Coronary artery (tissue), 2 donors: ENCODE data around the gene MAN1A1.
A peak's percentile ranks its signal among the peaks of the same experiment; 100 is the strongest.

ENCODE experiments used
- DNase-seq: peaks from one replicate; pipeline ENCODE4 v3.0.0-alpha.2; 2017; ENCODE audit warnings: low spot score
- H3K27ac ChIP-seq, 2 donors: fragments of 200-600 bp; sonication (generic); one replicate each; pipeline ENCODE4 v1.5.1; 2016 to 2019
- H3K4me3 ChIP-seq: fragments of 200-600 bp; sonication (generic); 2 replicates; pipeline ENCODE4 v1.5.1; 2016; ENCODE audit warnings: mild to moderate bottlenecking, moderate library complexity
- TF ChIP-seq, protein P1 (sequence below): fragments of 200-600 bp; sonication (generic); IDR thresholded peaks from one replicate; pipeline ENCODE4 v1.5.1; 2019; ENCODE audit warnings: antibody characterized with exemption

MAN1A1 gene

DNA sequence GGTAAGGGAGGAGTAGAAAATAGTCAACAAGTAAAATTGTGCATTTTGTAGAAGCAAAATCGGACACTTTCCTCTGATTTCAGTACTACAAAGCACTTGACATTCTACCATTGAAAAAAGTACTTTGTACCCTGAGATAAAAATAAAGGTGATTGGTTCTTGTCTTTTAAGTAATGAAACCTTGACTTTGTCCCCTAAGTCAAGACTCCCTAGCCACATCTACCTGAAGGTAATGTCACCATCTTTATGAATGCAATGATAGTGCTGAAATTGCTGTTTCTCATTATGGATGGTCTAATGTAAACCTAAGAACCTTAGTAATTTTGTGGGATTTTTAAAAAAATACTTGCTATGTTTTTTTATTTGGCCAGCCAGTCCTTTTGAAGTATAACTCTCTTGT, 2.4 kb upstream of the MAN1A1 start:
- TF ChIP-seq, protein P1, sequence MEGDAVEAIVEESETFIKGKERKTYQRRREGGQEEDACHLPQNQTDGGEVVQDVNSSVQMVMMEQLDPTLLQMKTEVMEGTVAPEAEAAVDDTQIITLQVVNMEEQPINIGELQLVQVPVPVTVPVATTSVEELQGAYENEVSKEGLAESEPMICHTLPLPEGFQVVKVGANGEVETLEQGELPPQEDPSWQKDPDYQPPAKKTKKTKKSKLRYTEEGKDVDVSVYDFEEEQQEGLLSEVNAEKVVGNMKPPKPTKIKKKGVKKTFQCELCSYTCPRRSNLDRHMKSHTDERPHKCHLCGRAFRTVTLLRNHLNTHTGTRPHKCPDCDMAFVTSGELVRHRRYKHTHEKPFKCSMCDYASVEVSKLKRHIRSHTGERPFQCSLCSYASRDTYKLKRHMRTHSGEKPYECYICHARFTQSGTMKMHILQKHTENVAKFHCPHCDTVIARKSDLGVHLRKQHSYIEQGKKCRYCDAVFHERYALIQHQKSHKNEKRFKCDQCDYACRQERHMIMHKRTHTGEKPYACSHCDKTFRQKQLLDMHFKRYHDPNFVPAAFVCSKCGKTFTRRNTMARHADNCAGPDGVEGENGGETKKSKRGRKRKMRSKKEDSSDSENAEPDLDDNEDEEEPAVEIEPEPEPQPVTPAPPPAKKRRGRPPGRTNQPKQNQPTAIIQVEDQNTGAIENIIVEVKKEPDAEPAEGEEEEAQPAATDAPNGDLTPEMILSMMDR: no peak
- DNase-seq: no peak
- no peak overlapping the region for H3K4me3 ChIP-seq
- H3K27ac ChIP-seq: no peak overlapping the region

DNA sequence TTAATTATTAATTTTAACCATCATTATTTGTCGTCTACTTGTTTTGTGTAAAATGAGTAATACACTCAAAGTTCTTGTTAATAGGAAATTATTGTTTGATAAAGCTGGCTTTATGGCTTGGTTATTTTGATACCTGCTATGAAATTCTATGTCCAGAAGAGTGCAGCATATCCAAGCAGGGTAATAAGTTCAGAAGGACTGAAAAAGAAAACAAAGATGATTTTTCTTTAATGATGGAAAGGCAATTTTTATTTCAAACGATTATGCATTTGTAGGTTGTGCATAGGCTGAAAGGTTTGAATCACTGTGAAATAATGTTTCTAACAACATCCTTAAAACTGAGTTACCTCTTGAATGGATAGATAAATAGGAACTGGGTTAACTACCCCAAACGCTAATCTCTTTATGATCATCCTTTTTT, 1.4 kb upstream of the MAN1A1 start:
- Histone ChIP-seq H3K27ac (peak overlapping the region; percentile 95 to 97), H3K4me3 (peak overlapping the region; percentile 95)
- DNase-seq: no peak
- TF ChIP-seq, protein P1: no peak

DNA sequence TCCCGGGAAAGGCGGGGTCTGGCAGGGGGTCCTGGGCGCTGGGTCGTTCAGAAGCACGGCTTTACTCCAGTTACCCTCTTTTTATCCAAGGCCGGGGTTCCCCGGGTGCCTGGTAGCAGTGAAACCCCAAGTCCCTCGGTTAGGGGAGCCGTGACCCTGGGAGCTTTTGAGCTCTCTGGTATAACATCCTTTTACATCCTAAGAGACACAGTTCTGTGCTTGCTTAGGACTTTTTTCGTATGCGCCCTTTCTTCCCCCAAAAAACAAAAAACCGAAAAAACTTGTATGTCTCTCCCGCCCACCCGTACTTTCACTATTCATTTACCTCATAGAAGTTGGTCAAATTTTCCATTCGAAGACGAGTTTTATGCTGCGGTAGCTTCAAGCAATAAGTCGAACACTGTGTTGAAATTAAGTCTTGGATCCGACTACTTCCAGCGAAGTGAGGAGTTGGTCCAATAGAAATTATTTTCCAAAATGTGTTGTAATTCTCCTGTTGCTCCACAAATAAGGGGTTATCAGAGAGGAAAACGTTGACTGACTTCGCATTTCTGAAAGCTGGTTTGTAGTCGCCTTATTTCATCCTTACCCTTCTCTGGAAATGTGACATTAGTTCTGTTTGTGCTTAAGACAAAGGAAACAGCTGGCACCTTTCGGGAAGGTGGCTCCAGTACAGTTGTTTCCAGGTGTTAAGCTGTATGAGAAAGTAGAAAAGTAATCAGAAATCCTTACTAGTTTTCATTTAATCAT, 816 bp upstream of the MAN1A1 start:
- H3K27ac ChIP-seq: peak overlapping the region; percentile 95 to 97
- H3K4me3 ChIP-seq: peak overlapping the region; percentile 95
- TF ChIP-seq, protein P1: no peak
- no peak for DNase-seq

DNA sequence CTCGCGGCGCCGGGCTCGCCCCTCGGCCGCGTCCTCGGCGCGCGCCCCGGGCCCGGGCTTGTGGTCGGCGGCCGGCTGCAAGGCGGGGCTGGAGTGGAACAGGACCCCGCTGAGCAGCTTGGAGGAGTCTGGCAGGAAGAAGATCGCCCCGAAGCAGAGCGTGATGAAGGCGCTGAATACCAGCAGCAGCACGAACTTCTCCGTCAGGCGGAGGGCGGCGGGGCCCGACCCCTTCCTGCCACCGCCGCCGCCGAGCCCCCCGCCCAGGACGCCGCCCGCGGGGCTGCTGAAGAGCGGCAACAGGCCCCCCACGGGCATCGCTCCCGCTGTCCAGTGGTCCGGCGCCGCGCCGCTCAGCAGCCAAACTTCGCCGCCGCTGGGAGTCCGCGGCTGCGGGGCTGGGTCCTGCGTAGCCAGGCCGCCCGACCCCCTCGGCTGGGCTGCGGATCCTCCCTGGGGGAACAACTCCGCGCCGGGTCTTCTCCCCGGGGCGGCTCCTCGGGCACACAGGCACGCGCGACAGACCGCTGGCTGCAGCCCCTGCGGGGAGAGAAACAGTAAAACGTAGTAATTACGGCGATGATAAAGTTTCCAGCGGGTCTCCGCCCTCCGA, 707 bp downstream of the MAN1A1 start:
- Histone ChIP-seq H3K4me3 (peak overlapping the region; percentile 95), H3K27ac (peak overlapping the region; percentile 95 to 97)
- peak; percentile 77 for DNase-seq
- TF ChIP-seq, protein P1: no peak

DNA sequence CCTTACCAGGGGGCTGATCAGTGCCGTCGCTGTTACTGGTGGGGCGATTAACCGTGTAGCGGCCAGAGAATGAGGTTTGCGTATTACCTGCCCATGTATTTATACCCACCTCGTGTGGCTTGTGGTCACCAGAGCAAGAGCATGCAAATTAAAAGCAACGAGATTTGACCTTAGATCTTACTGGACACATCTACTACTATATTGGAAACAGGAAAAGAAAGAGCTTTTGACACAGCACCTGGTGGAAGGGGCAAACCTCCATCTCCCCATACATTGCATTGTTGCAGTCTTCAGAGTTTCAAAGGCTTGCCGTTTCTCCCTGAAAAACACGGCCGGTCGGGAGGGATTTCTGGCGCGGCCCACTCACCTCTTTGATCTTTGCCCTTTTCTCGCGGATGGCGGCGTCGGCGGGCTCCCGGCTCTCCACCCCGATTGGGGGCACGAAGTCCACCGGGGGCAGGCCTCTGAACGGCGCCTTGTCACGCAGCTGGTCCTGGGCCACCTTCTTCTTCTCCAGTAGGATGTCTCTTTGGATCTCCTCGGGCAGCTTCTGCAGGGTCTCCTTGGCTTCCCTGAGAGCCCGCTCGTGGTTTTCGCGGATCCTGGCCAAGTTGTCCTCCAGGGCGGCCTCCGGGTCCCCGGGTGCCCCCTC, 1.3 kb downstream of the MAN1A1 start:
- no peak for DNase-seq
- TF ChIP-seq, protein P1: no peak
- Histone ChIP-seq H3K27ac (peak overlapping the region; percentile 95 to 97), H3K4me3 (peak overlapping the region; percentile 95)

DNA sequence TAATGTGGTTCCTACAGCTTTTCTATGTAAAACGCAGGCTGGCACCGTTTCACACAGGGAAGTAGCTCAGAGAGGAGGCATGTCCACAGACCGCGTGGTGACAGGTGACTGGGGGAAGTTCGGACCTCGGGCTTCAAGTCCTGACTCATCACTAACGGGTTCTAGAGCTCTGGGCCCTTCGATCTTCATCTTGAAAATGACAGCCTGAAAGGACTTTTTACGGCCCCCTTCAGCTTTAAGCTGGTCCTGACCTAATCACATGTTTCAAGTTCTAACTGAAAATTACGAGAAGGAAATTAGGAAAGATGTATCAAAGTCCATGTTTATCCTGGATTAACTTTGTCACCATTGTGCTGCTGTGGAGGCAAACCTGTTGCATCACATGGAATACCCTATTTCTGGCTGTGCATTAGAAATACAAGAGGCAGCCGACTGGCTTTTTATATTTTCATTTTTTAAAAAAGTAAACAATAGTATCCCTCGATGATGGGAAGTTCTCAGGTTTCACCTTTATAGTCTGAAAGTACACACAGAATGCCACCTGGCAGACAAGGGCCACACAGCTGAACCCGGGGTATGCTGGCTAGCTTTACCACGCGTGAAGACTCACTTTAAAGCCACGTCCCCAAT, 2.0 kb downstream of the MAN1A1 start:
- TF ChIP-seq, protein P1: no peak
- H3K4me3 ChIP-seq: peak overlapping the region; percentile 95
- peak overlapping the region; percentile 95 to 97 for H3K27ac ChIP-seq
- no peak for DNase-seq
